K562 (cell line): ENCODE measurements around the gene GIMAP8. TPM values are rescaled to one million over a fixed set of nuclear protein-coding genes. Genes with fewer than 3 reads are reported as not detected.
A peak's percentile ranks its signal among the peaks of the same experiment; 100 is the strongest.

ENCODE experiments used
- BACH1 ChIP-seq: fragments of 200-800 bp; sonication (Bioruptor generic); IDR thresholded peaks from 2 replicates; pipeline ENCODE4 v1.6.1; 2016; ENCODE audit warnings: missing genetic modification characterization, missing compliant biosample characterization
- BRCA1 ChIP-seq, 2 experiments: fragments of 450-650 bp in 1 of 2; sonication (generic) in 1 of 2; formaldehyde crosslinking in 1 of 2; IDR thresholded peaks; 2 replicates each; pipeline versions ENCODE4 v1.5.0 to v1.6.1; 2017 to 2020; ENCODE audit warnings: mild to moderate bottlenecking in 1 of 2, missing genetic modification reagents in 1 of 2
- BRD4 ChIP-seq: fragments of 200-600 bp; sonication (generic); IDR thresholded peaks from 2 replicates; pipeline ENCODE4 v1.6.1; 2017; ENCODE audit warnings: inconsistent platforms
- DACH1 ChIP-seq: fragments of 450-650 bp; IDR thresholded peaks from 2 replicates; pipeline ENCODE4 v1.6.1; 2018; ENCODE audit not compliant: partially characterized antibody
- DMBX1 ChIP-seq: fragments of 250-450 bp; sonication (Bioruptor Pico); IDR thresholded peaks from 2 replicates; pipeline ENCODE4 v1.8.0; 2022; ENCODE audit warnings: inconsistent platforms, mild to moderate bottlenecking, moderate library complexity, borderline replicate concordance
- FOXJ2 ChIP-seq: fragments of 200-800 bp; sonication (Bioruptor generic); IDR thresholded peaks from 2 replicates; pipeline ENCODE4 v1.6.1; 2016; ENCODE audit warnings: missing genetic modification characterization, missing compliant biosample characterization
- GATAD2B ChIP-seq: fragments of 450-650 bp; IDR thresholded peaks from 2 replicates; pipeline ENCODE4 v1.6.1; 2017; ENCODE audit warnings: mild to moderate bottlenecking, borderline replicate concordance
- HCFC1 ChIP-seq: IDR thresholded peaks from 2 replicates; pipeline ENCODE4 v1.6.1; 2012; ENCODE audit warnings: low read depth, low read length, improper control_type of control experiment
- HNRNPLL ChIP-seq: fragments of 200-400 bp; formaldehyde crosslinking; IDR thresholded peaks from 2 replicates; pipeline ENCODE4 v1.6.1; 2017; ENCODE audit warnings: low read length, low read depth, mild to moderate bottlenecking; ENCODE audit not compliant: poor library complexity, severe bottlenecking
- MED1 ChIP-seq: sonication (generic); formaldehyde crosslinking; IDR thresholded peaks from 2 replicates; pipeline ENCODE4 v1.8.1; 2023; ENCODE audit warnings: missing genetic modification reagents, borderline replicate concordance
- MLLT1 ChIP-seq, 2 experiments: fragments of 450-650 bp; IDR thresholded peaks; 2 replicates each; pipeline ENCODE4 v1.6.1; 2016
- NFYB ChIP-seq: IDR thresholded peaks from 2 replicates; pipeline ENCODE4 v1.6.1; 2011; ENCODE audit warnings: mild to moderate bottlenecking, moderate library complexity; ENCODE audit not compliant: insufficient read length; ENCODE audit errors: extremely low read depth
- POLR2G ChIP-seq: fragments of 200-400 bp; formaldehyde crosslinking; IDR thresholded peaks from 2 replicates; pipeline ENCODE4 v1.6.1; 2017; ENCODE audit warnings: low read depth, mild to moderate bottlenecking, antibody characterized with exemption, low read length, moderate library complexity
- POLR3A ChIP-seq: IDR thresholded peaks from 2 replicates; pipeline ENCODE4 v1.6.1; 2011; ENCODE audit warnings: borderline replicate concordance, mild to moderate bottlenecking, moderate library complexity; ENCODE audit not compliant: insufficient read length, insufficient read depth; ENCODE audit errors: extremely low read depth
- TCF7 ChIP-seq: sonication (generic); IDR thresholded peaks from 2 replicates; pipeline ENCODE4 v1.6.1; 2016; ENCODE audit warnings: antibody characterized with exemption, borderline replicate concordance
- ZNF282 ChIP-seq: sonication (generic); formaldehyde crosslinking; IDR thresholded peaks from 2 replicates; pipeline ENCODE4 v1.8.1; 2023; ENCODE audit warnings: missing genetic modification reagents
- polyA plus RNA-seq, 8 experiments: library from polyadenylated mRNA; depleted of rRNA in 4 of 8; stranded (reverse) in 5 of 8; unstranded in 3 of 8; fragments of >200 nt; fragmentation: Nextera tagmentation in 2 of 8; fragmentation: Illumina TruSeq in 1 of 8; extraction: Ambion mirVana in 2 of 8; extraction: Trizol in 1 of 8; gene quantifications; 2 replicates each; pipeline versions ENCODE4 v1.2.1 to v1.2.3, GENCODE V29; 2011 to 2014; ENCODE audit warnings: inconsistent platforms in 1 of 8, missing spikeins in 1 of 8
- total RNA-seq, 7 experiments: library from RNA; depleted of rRNA in 6 of 7; stranded (reverse); fragments of >200 nt in 6 of 7; fragmentation: Illumina TruSeq in 2 of 7; extraction: Trizol in 2 of 7; gene quantifications; 2 replicates each; pipeline versions ENCODE4 v1.2.1 to v1.2.3, GENCODE V29; 2011 to 2021; ENCODE audit warnings: low replicate concordance in 1 of 7
- TF ChIP-seq, protein P1 (sequence below): sonication (generic); formaldehyde crosslinking; IDR thresholded peaks from 2 replicates; pipeline ENCODE4 v1.4.0; 2020; ENCODE audit warnings: mild to moderate bottlenecking, missing genetic modification reagents
- TF ChIP-seq, protein P2 (sequence below): fragments of 450-650 bp; IDR thresholded peaks from 2 replicates; pipeline ENCODE4 v1.6.1; 2014; ENCODE audit warnings: low read depth, mild to moderate bottlenecking, moderate library complexity, borderline replicate concordance
- TF ChIP-seq, protein P3 (sequence below): sonication (generic); formaldehyde crosslinking; IDR thresholded peaks from 2 replicates; pipeline ENCODE4 v1.8.1; 2023; ENCODE audit warnings: mild to moderate bottlenecking, missing genetic modification reagents

Gene GIMAP8
- total and polyA plus RNA-seq, 9 of the 15 experiments (the other 6 are each of a cell fraction or from before 2014, with no cell fraction given), result not detected

DNA sequence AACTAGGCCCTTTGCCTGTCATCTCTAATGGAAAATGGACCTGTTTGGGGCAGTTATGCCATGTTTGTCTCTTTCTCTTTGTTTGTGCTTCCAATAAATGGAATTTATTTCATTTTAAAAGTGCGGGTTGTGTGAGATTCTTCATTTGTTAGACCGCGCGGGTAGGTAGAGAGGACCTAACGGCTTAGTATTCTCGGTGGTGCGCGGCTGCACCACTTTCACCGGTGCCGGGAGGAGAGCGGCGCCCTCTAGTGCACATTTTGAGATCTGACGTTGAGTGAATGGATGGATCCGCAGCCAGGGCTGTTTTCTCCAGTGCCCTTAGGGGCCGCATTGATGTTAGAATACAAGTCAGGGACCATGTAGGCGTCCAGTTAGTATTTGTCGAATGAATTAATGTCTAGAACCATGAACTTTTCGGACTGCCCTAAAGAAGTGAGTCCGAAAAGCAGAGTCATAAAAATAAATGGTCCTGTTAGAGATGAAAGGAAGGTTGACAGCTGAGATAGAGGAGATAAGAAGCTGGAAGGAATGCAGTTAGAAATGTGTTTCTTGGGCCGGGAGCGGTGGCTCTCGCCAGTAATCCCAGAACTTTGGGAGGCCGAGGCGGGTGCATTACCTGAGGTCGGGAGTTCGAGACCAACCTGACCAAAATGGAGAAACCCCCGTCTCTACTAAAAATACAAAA is 29.3 kb upstream of the GIMAP8 start (continued):
- TF ChIP-seq, protein P1, sequence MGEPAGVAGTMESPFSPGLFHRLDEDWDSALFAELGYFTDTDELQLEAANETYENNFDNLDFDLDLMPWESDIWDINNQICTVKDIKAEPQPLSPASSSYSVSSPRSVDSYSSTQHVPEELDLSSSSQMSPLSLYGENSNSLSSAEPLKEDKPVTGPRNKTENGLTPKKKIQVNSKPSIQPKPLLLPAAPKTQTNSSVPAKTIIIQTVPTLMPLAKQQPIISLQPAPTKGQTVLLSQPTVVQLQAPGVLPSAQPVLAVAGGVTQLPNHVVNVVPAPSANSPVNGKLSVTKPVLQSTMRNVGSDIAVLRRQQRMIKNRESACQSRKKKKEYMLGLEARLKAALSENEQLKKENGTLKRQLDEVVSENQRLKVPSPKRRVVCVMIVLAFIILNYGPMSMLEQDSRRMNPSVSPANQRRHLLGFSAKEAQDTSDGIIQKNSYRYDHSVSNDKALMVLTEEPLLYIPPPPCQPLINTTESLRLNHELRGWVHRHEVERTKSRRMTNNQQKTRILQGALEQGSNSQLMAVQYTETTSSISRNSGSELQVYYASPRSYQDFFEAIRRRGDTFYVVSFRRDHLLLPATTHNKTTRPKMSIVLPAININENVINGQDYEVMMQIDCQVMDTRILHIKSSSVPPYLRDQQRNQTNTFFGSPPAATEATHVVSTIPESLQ (CRISPR knock-in tag), result no peak
- no peak for TF ChIP-seq MED1 (CRISPR knock-in tag)
- TF ChIP-seq FOXJ2 (tag), result no peak
- TF ChIP-seq GATAD2B, result no peak
- no peak for TF ChIP-seq ZNF282 (CRISPR knock-in tag)
- TF ChIP-seq, protein P2, sequence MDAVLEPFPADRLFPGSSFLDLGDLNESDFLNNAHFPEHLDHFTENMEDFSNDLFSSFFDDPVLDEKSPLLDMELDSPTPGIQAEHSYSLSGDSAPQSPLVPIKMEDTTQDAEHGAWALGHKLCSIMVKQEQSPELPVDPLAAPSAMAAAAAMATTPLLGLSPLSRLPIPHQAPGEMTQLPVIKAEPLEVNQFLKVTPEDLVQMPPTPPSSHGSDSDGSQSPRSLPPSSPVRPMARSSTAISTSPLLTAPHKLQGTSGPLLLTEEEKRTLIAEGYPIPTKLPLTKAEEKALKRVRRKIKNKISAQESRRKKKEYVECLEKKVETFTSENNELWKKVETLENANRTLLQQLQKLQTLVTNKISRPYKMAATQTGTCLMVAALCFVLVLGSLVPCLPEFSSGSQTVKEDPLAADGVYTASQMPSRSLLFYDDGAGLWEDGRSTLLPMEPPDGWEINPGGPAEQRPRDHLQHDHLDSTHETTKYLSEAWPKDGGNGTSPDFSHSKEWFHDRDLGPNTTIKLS, result no peak; the same call in 1 of the 2 replicates
- no peak for TF ChIP-seq NFYB
- no peak for TF ChIP-seq HCFC1
- TF ChIP-seq TCF7, result peak; percentile 10; the same call in 1 of the 2 replicates
- TF ChIP-seq POLR3A, result no peak
- TF ChIP-seq BRCA1 (IDR thresholded peaks at IDR 0.05), result no peak
- TF ChIP-seq BRCA1 (CRISPR knock-in tag; IDR thresholded peaks at IDR 0.05), result no peak
- TF ChIP-seq BACH1 (tag), result no peak
- TF ChIP-seq MLLT1 (IDR thresholded peaks at IDR 0.05), result peak in 1 of 2 experiments; percentile 16; a peak in 2 of 4 replicates
- no peak for TF ChIP-seq BRD4
- TF ChIP-seq HNRNPLL, result peak; percentile 81
- no peak for TF ChIP-seq POLR2G
- no peak for TF ChIP-seq DACH1
- TF ChIP-seq DMBX1 (CRISPR knock-in tag), result no peak
- TF ChIP-seq, protein P3, sequence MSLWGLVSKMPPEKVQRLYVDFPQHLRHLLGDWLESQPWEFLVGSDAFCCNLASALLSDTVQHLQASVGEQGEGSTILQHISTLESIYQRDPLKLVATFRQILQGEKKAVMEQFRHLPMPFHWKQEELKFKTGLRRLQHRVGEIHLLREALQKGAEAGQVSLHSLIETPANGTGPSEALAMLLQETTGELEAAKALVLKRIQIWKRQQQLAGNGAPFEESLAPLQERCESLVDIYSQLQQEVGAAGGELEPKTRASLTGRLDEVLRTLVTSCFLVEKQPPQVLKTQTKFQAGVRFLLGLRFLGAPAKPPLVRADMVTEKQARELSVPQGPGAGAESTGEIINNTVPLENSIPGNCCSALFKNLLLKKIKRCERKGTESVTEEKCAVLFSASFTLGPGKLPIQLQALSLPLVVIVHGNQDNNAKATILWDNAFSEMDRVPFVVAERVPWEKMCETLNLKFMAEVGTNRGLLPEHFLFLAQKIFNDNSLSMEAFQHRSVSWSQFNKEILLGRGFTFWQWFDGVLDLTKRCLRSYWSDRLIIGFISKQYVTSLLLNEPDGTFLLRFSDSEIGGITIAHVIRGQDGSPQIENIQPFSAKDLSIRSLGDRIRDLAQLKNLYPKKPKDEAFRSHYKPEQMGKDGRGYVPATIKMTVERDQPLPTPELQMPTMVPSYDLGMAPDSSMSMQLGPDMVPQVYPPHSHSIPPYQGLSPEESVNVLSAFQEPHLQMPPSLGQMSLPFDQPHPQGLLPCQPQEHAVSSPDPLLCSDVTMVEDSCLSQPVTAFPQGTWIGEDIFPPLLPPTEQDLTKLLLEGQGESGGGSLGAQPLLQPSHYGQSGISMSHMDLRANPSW (CRISPR knock-in tag), result no peak
